HepG2 (cell line): ENCODE measurements around the gene PRTN3.

Source experiments
- BRF2 ChIP-seq: sonication (generic); formaldehyde crosslinking; IDR thresholded peaks from 2 replicates; pipeline ENCODE4 v1.8.1; 2022; ENCODE audit warnings: mild to moderate bottlenecking, missing genetic modification reagents
- CTCF ChIP-seq: sonication (generic); formaldehyde crosslinking; IDR thresholded peaks from 2 replicates; pipeline ENCODE4 v1.5.0; 2020; ENCODE audit warnings: mild to moderate bottlenecking, missing genetic modification reagents, moderate library complexity
- MAX ChIP-seq: IDR thresholded peaks from 2 replicates; pipeline ENCODE4 v1.6.1; 2012; ENCODE audit warnings: inconsistent platforms
- USF2 ChIP-seq, 2 experiments: sonication (generic) in 1 of 2; formaldehyde crosslinking in 1 of 2; IDR thresholded peaks; 2 replicates each; pipeline versions ENCODE4 v1.5.1 to v1.6.1; 2011 to 2020; ENCODE audit warnings: borderline replicate concordance in 1 of 2, low read depth in 1 of 2, low read length in 1 of 2, mild to moderate bottlenecking in 1 of 2, missing genetic modification reagents in 1 of 2, moderate library complexity in 1 of 2

- TF ChIP-seq CTCF (no peak), MAX (peak; percentile 42; the same call in 1 of the 2 replicates), BRF2 (CRISPR knock-in tag) (peak; percentile 100), USF2 (IDR thresholded peaks at IDR 0.05; ENCODE audit: low read depth, low read length) (no peak), USF2 (CRISPR knock-in tag; IDR thresholded peaks at IDR 0.05; ENCODE audit: borderline replicate concordance) (no peak; the same call in 1 of the 2 replicates)
Observed at GRCh38 chr19:892894-893689, 52.3 kb downstream of the PRTN3 start, which contains the start of the genes MED16 and RNU6-9.
